Measurements from ENCODE around the gene CDH4.

- TF ChIP-seq CTCF (IDR thresholded peaks at IDR 0.05) (no peak), TCF7L2 (IDR thresholded peaks at IDR 0.05; ENCODE audit: low read depth, low read length) (no peak)
These were observed 706.1 kb downstream of the CDH4 start for GRCh38 chr20:61957961-61958715.
